Measurements from ENCODE around the gene DHTKD1.

Gene DHTKD1

DNA sequence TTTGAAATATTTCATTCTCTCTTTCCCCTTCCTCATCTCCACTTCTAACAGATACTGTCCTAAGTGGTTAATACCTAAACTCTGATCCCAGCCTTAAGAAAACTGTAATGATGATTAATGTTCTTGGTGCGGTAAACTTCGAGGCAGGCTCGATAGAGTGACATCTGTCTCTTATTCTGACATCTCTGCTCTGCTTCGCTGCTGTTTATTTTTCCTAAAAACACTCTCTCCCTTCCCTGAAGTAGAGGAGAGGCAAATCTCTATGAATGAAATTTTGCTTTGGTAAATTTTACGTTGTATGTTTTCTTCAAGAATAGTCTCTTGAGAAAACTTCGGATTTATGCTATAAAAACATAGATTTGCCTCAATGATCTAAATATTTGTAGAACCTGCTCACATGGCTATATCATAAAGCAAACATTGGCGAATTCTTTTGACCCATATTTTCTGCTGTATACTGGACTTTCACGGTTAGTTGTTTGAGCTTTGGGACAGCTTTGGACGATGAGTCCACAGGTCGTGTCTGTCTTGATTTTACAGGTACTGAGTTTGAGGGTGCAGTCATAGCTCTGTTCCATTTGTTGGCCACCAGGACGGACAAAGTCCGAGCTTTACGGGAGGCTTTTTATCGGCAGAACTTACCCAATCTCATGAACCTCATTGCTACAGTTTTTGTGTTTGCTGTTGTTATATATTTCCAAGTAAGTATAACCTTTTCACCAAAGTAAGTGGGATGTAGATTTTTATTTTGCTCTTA is 87.8 kb downstream of the DHTKD1 start:
- TF ChIP-seq, protein P1, sequence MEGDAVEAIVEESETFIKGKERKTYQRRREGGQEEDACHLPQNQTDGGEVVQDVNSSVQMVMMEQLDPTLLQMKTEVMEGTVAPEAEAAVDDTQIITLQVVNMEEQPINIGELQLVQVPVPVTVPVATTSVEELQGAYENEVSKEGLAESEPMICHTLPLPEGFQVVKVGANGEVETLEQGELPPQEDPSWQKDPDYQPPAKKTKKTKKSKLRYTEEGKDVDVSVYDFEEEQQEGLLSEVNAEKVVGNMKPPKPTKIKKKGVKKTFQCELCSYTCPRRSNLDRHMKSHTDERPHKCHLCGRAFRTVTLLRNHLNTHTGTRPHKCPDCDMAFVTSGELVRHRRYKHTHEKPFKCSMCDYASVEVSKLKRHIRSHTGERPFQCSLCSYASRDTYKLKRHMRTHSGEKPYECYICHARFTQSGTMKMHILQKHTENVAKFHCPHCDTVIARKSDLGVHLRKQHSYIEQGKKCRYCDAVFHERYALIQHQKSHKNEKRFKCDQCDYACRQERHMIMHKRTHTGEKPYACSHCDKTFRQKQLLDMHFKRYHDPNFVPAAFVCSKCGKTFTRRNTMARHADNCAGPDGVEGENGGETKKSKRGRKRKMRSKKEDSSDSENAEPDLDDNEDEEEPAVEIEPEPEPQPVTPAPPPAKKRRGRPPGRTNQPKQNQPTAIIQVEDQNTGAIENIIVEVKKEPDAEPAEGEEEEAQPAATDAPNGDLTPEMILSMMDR (conservative IDR thresholded peaks at IDR 0.05; ENCODE audit: control insufficient read depth, insufficient read depth, low read depth, low read length): no peak
- no peak for DNase-seq (ENCODE audit: low read depth)

DNA sequence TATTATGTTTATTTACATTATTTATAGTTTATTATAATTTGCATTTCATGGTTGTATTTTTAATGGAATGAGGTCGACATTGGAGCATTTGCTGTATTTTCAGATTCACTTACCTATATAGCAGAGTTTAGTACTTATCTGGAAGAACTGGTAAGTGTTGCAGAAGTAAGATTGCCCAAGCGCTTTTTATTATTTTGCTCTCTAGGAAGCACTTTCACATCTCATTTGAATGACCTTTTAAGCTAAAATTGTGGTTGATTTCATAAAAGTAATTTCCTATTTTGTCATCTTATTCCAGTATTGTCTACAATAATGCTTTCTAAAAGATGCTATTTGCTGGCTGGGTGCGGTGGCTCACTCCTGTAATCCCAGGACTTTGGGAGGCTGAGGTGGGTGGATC is 89.4 kb downstream of the DHTKD1 start:
- no peak for DNase-seq (ENCODE audit: low read depth)
- TF ChIP-seq, protein P1 (conservative IDR thresholded peaks at IDR 0.05; ENCODE audit: control insufficient read depth, insufficient read depth, low read depth, low read length): no peak
- no peak overlapping the region for H3K4me3 ChIP-seq (ENCODE audit: control insufficient read depth, low read depth, low read length)

More for the DNA sequence above, 87.8 kb downstream of the DHTKD1 start:
- H3K4me3 ChIP-seq (ENCODE audit: control insufficient read depth, low read depth, low read length): no peak overlapping the region

DNA sequence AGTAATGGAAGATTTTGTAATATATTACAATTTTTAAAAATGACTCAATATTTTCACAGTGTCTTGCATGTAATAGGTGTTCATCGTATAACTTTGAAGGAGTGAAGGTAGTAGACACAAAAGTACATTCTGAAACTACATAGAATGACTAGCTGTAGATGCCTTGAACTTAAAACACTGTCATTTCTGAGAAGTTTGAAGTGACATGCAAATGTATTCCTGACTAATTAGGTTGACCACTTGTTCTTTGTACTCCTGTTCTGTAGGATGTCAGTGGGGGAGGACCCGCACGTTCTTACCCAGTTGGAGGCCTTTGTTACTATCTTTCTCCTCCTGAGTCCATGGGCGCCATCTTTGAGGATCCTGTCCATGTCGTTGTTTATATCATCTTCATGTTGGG is 91.9 kb downstream of the DHTKD1 start:
- no peak for DNase-seq (ENCODE audit: low read depth)
- TF ChIP-seq, protein P1 (conservative IDR thresholded peaks at IDR 0.05; ENCODE audit: control insufficient read depth, insufficient read depth, low read depth, low read length): no peak
- no peak overlapping the region for H3K4me3 ChIP-seq (ENCODE audit: control insufficient read depth, low read depth, low read length)

DNA sequence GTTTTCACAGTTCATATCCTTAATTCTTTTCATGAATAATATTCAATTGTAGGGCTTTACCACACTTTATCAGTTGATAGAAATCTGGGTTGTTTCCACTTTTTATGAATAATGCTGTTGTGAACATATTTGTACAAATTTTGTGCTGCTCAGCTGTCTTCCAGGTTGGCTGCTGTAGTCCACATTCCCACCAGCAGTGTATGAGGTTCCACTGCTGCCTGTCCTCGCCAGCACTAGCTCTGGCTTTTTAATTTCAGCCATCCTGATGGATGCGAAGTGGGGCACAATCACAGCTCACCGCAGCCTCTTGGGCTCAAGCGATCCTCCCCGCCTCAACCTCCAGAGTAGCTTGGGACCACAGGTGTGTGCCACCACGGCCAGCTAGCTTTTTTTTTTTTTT is 94.2 kb downstream of the DHTKD1 start:
- H3K4me3 ChIP-seq (ENCODE audit: control insufficient read depth, low read depth, low read length): no peak overlapping the region
- TF ChIP-seq, protein P1 (conservative IDR thresholded peaks at IDR 0.05; ENCODE audit: control insufficient read depth, insufficient read depth, low read depth, low read length): no peak
- no peak for DNase-seq (ENCODE audit: low read depth)

DNA sequence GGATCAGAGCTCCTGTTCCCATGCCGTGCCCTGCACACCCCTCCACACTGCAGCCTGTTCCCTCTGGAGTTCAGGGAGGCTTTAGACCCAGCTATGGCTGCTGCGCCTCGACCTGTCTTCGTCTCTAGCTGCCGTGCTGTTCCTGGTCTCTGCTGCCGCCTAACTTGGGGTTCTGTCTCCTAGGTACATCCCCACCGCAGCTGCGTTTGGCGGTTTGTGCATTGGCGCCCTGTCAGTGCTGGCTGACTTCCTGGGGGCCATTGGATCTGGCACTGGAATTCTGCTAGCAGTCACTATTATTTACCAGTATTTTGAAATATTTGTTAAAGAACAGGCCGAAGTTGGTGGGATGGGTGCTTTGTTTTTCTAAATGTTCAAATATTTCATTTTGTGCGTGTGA is 95.3 kb downstream of the DHTKD1 start:
- DNase-seq (ENCODE audit: low read depth): no peak
- TF ChIP-seq, protein P1 (conservative IDR thresholded peaks at IDR 0.05; ENCODE audit: control insufficient read depth, insufficient read depth, low read depth, low read length): no peak
- no peak overlapping the region for H3K4me3 ChIP-seq (ENCODE audit: control insufficient read depth, low read depth, low read length)

DNA sequence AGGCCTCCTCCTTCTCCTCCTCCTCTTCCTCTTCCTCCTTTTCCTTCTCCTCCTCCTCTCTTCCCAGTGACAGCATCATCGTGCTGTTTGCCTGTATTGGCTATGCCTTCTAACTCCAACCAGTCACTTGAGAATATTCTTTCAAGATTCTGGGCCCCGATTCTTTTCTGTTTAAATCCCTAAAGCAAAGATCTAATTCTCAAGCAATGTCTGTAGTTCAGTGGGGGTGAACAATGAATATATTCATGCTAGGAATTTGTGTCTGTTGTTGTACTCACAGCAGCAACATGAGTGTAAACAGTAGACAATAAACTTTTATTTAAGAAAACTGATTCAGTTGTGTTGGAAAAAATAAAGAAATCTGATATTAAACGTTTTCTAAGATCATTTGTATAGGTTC is 96.3 kb downstream of the DHTKD1 start:
- H3K4me3 ChIP-seq (ENCODE audit: control insufficient read depth, low read depth, low read length): no peak overlapping the region
- TF ChIP-seq, protein P1 (conservative IDR thresholded peaks at IDR 0.05; ENCODE audit: control insufficient read depth, insufficient read depth, low read depth, low read length): no peak
- no peak for DNase-seq (ENCODE audit: low read depth)

All from fibroblast of mammary gland (primary cell).